HG03571 (cell line): ENCODE results near the gene COX14.

Experiments used
- ATAC-seq: cut with Tn5 transposase; IDR thresholded peaks from one replicate; pipeline ENCODE4 v1.9.1; 2021; ENCODE audit not compliant: unreplicated experiment

The COX14 gene

DNA sequence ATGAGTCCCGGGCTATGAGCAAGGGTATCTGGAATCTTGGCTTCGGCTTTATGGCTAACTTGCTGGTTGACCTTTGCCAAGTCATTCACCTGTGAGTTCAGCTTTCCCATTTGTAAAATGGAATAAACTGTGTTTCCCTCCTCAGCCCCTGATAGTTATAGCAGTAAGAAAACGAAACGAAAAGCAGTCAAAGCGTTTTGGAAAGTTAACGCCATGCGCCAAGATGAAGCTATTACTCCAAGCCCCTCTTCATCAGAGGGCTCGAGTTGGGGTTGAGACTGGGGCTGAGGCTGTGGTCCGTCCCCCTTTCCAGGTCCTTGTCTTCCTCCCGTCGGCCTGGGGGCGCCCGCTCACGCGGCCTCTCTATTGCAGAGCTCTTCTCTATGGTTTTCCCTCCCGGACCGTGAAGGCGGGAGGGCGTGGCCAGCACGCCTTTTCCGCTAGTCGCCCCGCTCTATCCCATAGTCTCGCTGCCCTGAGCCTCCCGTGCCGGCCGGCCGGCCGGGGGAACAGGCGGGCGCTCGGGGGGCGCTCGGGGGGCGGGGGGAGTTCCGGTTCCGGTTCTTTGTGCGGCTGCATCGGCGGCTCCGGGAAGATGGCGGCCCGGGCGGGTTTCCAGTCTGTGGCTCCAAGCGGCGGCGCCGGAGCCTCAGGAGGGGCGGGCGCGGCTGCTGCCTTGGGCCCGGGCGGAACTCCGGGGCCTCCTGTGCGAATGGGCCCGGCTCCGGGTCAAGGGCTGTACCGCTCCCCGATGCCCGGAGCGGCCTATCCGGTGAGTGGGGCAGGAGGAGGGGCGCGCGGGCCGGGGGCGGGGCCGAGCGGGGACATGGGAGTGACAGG, 27.0 kb upstream of the COX14 start, which contains the start of gene SMARCD1:
SMARCD1 (plus strand) TSS at position 568 of the 840 bp plus-strand sequence; CDS start at position 596, 28 bp downstream.
- peak; percentile 79 for ATAC-seq

DNA sequence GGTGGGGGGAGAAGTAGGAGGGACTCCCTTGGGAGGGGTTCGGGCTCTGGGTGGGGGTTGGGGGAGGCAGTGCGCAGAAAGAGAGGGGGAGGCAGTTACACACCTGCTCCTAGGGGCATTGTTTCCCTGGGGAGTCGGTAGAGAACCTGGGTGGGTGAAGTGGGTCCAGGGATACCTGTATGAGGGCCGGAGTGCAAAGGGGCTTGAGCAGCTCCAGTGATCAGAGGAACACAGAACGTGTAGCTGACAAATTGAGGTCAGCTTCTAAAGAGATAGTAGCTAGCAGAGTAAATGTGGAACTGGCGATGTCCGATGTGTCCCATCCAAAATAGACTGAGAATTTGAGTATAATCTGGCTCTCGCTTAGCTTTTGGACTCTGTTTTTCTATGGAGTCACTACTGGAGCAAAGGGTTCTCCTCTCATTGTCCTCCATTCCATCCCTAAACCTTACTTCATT, 26.4 kb upstream of the COX14 start:
- ATAC-seq: peak; percentile 19

DNA sequence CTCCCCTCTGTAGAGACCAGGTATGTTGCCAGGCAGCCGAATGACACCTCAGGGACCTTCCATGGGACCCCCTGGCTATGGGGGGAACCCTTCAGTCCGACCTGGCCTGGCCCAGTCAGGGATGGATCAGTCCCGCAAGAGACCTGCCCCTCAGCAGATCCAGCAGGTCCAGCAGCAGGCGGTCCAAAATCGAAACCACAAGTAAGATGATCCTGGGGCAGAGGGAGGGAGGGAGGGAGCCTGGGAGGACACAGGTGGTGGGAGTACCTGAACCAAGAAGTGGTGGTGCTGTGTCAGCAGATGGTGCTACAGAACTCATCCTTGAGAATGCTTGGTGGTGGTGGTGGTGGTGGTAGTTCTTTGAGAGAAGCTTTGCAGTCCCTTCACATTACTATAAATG, 25.9 kb upstream of the COX14 start:
- ATAC-seq: no peak

DNA sequence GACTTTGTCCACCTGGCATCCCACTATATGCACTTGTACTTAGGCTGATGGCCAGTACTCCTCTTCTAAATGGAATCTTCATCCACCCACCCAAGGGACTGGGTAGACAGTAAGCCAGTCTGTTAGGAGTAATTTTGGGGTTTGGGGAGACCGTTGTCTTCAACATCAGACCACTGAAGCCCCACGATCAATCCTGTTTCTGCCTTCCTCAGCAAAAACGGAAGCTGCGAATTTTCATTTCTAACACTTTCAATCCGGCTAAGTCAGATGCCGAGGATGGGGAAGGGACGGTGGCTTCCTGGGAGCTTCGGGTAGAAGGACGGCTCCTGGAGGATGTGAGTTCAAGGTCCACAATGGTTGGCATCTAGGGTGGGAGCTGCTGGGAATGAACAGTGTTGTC, 24.9 kb upstream of the COX14 start:
- ATAC-seq: no peak

DNA sequence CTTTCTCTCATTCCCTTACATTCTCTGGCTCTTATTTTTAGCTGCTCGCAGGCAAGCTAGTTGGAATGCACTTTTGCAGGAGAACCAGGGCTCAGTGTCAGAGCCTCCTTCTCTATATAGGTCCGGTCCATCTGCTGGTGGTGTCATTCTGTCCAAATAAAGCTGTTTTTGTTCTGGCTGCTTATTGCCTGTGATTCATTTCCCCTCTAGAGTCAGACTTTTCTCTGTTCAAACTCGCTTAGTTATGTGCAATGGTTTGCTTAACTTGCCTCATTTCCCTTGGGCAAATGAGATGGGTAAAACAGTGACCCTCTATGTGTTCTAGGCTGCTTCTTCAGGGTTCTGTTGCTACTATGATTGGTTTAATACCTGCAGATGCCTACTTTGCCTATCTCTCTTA, 24.0 kb upstream of the COX14 start:
- no peak for ATAC-seq

DNA sequence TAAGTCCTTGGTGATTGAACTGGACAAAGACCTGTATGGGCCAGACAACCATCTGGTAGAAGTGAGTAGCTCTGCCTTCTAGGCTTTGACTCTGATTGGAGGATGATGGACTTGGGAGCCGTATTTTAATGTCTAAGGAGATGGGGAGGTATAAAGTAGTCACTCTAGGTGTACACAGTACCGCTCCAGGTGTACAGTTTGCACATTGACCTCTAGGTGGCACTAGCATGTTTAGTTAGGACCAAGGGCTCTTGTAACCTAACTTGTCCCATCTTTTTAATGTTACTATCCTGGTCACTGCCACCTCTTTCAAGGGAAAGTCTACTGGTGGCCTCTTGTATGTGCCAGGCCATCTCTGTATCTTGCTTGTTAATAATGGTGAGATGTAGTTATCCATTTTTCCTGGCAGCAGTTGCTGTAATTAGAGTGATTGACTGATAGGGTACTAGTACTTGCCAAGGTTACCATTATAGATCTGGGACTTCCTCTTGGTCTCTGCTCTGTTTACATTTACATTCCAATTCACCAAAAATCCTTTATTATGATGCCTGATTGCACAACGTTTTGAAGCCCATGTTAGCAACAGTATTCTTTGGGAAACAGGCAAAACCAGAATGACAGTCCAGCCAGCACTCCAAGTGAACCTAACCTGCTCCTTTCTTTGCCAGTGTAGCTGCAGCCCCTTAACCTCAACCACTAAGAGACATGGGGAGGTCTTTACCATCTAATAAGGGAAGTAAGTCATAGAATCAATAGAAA, 23.3 kb upstream of the COX14 start:
- no peak for ATAC-seq

DNA sequence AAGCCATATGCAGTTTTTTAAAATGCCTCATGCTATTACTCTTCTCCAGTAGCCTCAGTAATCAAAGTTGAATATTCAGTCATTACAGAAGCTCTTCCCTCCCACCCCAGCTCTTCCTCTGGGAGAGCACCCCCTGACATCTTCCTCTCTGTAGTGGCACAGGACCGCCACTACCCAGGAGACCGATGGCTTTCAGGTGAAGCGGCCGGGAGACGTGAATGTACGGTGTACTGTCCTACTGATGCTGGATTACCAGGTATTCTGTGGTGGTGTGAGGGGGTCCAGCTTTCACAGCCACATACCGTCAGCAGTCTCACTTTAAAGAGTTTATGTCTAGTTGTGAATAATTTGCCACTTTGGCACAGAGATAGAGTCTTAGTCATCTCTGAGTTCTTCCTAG, 22.3 kb upstream of the COX14 start:
- ATAC-seq: no peak

DNA sequence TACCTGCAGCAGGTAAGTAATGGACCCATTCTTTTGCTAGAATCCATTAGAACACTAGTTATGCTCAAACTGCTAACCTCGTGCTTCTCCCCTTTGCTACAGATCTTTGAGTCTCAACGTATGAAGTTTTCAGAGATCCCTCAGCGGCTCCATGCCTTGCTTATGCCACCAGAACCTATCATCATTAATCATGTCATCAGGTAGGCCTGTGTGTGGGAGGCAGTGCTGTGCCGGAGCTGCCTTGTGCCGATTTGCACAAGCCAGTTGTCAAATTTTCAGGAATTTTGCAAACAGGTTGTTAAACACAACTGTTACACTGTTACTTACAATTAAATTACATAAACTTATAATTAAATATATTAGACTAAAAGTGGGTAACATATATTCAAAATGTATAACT, 21.6 kb upstream of the COX14 start:
- no peak for ATAC-seq

DNA sequence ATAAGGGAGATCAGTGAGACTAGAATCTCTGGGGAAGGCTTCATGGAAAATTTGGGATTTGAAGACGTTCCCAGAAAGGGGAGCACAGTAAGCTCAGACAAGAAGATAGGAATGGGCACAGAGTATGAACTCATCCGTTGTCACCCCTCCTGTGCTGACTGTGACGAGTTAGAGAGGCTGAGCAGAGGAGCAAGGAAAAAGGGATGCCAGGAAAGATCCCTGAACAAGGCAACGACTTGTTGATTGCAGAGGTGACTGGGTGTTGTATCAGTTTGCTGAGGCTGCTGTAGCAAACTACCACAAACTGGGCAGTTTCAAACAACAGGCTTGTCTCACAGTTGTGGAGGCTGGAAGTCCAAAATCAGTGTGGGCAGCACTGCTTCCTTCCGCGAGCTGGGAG, 14.1 kb upstream of the COX14 start:
- ATAC-seq: no peak

DNA sequence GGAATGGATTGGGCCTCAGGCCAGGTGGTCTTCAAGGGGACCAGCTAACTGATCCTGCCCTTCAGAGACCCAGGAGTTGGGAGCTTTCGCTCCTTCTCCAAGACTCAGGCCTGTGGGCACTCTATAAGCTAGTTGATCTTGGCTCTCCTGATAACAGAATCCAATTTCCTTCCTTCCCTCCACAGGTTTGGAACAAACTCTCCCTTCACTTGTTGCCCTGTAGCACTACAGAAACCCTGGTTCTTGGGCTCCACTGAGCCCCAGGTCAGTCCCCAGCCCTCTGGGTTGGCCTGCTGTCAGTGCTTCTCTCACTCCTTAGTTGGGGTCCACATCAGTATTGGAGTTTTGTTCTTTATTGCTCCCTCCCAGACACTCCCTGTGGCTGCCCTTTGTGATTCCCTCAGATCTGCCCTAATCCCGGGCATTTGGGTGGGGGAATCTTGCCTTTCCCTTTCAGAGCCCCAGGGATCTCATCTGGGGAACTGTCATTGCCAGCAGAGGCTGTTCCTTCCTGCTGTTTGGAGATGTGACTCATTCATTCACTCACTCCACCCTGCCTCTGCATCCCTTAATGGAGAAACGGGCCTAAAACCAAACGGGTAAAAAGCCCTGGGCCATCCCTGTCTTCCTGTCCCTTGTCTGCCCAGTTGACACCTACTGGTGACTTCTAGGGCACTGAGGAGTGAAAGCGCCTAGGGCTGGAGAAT, 12.6 kb upstream of the COX14 start:
- no peak for ATAC-seq

DNA sequence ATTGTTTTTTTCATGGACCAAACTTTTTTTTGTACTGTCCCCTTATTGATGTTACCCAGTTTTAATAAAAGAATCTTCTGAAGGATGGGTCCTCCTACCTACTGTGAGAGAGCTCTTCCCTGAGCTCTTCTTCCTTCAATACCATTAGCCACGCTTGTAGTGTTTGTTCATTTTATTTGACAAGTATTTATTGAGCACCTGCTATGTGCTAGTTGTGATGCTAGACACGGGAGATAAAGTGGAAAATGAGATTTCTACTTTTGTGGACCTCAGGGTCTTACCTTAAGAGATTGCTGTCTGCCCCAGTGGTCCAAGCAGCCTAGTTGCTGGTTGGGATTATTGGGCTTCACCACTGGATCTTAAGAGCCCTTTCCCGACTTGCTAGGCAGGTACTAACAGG, 11.5 kb upstream of the COX14 start:
- ATAC-seq: no peak

DNA sequence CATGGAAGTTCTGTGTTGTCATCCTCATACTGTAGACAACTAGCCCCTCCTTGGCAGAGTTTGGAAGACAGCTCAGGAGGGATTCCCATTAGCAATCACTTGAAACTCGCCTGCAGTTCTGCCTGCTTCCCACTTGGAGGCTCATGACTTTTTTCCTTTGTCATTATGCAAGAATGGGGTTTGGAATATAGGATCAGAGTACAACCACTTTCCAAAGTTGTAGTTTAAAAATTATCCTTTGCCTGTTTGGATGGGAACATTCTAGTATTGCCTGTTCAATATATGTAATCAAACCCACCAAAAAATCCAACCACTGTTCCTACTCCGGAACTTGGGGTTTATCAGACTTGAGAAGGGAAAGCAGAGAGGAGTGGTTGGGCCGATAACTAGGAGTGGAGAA, 10.4 kb upstream of the COX14 start:
- ATAC-seq: no peak

DNA sequence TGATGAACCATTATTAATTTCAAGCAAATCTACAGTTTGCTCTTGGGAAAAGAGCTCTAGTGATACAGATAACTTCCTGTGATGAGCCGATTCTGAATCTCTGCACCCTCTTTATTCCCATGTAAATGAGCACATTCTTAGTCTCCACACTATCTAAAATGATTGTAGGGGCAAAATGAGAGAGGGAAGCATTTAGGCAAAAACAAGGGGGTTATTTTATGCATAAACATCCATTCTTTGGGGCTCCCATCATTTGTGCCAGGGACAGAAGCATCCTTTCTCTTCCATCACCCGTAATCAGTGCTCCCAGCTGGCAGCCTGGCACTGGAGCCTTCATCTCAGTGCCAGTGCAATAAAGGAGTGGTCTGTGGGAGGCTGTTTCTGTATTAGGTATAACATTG, 9.9 kb upstream of the COX14 start:
- no peak for ATAC-seq

DNA sequence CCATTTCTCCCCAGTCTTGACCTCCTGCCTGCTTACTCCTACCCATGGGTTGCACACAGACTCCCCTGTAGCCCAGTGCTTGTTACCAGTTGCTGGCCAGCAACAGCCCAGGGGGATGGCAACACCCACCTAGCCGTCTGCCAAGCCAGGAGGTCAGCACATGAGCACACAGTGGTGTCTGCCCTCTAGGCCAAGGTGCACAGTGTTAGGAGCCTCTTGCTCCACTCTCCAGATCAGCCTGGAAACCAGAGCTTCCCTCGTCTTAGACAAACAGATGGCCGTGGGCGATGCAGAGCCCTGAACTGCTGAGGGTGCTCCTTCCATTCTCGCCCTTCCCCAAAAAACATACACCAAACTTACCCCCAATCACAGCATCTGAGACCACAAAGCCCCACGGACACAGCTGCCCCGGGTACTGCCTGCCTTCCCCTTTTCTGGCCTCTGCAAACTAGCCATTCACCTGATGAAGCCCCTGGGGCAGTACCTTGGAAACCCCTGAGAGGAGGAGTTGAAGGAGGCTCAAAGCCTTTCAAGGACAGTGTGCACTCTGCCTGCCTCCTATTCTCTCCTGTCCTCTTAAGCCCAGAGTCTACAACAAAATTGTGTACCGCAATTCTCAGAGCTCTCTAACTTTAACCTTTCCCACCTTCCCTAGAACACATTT, 9.3 kb upstream of the COX14 start:
- ATAC-seq: no peak

DNA sequence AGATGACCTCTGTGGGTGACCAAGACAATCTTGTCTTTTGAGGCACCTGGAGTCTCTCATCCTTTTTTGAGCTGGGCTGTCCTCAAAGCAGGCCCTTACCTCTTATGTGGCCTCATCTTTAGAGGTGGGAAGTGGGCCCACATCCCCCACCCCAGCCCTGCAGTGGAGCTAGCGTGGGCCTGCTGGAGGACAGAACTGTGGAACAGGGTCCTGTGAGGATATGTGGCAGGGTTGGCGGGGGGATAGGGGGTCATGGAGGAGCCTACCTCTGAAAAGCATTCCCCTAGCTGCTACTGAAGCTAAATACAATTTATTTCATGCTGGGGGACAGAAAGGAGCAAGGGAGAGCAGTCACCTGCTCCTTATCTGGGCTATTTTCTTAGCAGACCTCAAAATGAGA, 8.7 kb upstream of the COX14 start:
- no peak for ATAC-seq

DNA sequence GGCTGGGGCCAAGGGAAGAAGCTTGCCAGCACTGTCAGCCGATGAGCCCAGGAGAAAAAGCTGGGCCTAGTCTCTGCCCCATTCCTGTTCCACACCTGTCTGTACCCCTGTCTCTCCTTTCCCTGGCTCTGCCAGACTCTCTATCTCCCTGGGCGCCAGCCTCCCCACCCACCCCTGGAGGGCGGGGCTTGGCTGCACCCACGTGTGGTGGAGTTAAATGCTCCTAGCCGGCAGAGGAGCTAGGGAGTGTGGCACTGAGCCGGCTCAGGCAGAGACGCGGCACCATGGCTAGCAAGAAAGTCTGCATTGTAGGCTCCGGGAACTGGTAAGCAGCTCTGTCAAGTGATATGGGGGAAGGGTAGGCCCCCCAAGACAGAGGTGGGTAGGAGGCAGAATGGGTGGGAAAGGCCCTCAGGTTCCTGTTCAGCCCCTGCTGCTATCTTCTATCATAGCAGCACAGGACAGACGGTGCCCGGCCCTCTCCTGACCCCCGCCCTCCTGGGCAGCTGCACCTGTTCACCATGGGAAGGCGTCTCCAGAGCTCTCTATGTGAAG, 8.2 kb upstream of the COX14 start, which contains the start of gene GPD1:
GPD1 (plus strand) TSS at position 242 of the 555 bp plus-strand sequence; CDS start at position 285, 43 bp downstream.
- ATAC-seq: no peak

DNA sequence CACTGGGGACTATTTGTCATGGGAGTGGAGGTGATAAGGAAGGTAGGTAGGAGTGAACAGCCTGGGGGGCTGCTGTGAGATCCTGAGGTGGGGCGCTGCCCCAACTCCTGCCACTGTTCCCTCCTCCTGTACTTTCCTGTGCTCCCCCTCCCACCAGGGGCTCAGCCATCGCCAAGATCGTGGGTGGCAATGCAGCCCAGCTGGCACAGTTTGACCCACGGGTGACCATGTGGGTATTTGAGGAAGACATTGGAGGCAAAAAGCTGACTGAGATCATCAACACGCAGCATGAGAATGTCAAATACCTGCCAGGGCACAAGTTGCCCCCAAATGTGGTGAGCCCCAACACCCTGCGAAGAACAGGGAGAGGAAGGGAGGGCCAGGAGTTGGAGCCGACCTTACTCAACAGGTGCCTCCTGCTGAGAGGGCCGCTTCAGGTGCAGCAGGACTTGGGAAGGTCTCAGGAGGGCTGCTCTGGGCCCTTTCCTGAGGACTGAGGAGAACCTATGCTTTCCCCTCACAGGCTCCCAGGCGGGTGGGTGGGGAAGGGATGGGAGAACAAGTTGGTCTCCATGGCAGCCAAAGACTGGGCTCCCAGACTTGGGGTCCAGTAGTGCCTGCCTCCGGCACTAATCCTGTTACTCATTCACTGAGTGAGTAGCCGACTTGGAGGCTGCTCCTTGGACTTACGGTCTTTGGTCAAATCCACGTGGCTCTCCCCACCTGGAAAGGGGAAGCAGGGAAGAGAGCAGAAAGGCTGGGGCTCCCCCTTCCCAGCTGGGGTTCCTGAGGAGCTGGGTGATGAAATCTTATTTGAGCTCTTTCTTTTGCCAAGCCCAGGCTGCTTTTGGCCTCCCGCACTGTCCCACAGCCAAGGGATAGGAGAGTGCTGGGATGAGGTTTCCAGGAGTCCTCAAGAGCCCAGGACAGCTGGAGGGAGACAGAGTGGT, 7.3 kb upstream of the COX14 start:
- no peak for ATAC-seq

DNA sequence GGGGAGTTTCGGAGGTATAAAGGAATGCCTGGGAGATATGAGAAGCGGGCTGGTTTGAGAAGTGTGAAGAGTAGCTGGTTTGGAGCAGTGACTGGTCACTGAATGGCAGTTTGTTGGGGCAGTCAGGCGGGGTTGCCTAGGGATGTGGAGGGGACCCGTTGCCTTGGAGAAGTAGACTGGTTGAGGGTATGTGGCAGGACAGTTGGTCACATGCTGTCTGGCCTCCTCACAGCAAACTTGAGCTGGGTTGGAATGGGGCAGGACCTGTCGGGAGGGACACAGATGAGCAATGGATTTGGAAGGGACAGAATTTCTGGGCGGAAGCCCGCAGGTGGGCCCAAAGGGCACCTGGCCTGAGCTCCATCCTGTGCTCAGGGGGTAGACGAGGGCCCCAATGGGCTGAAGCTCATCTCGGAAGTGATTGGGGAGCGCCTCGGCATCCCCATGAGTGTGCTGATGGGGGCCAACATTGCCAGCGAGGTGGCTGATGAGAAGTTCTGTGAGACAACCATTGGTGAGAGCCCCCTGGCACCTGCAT, 6.1 kb upstream of the COX14 start:
- ATAC-seq: no peak

DNA sequence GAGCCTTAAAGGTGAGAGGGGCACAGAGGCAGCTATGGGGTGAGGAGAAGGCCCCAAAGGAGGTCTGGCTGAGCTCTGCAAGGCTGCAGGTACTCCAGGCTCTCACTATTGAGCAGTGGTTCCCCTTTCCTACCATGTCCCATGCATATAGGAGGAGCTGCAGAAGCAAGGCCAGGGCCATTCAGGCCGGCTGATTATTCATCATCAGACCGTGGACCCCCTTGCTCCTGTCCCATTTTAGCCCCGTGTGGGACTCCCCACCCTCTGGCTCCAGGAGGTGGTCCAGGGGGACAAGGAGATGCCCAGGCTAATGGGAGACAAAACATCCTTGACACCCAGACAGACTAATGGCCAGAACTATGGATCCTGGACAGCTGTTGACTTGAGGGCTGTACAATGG, 5.1 kb upstream of the COX14 start:
- ATAC-seq: no peak
